Measurements from ENCODE around the gene SLC25A34. TPM values are rescaled to one million over a fixed set of nuclear protein-coding genes. Genes with fewer than 3 reads are reported as not detected.

Gene SLC25A34
- total and polyA plus RNA-seq, 2 of the 13 experiments (the other 11 are each of a cell fraction or from before 2014, with no cell fraction given): 0.13 to 0.18 TPM

DNA sequence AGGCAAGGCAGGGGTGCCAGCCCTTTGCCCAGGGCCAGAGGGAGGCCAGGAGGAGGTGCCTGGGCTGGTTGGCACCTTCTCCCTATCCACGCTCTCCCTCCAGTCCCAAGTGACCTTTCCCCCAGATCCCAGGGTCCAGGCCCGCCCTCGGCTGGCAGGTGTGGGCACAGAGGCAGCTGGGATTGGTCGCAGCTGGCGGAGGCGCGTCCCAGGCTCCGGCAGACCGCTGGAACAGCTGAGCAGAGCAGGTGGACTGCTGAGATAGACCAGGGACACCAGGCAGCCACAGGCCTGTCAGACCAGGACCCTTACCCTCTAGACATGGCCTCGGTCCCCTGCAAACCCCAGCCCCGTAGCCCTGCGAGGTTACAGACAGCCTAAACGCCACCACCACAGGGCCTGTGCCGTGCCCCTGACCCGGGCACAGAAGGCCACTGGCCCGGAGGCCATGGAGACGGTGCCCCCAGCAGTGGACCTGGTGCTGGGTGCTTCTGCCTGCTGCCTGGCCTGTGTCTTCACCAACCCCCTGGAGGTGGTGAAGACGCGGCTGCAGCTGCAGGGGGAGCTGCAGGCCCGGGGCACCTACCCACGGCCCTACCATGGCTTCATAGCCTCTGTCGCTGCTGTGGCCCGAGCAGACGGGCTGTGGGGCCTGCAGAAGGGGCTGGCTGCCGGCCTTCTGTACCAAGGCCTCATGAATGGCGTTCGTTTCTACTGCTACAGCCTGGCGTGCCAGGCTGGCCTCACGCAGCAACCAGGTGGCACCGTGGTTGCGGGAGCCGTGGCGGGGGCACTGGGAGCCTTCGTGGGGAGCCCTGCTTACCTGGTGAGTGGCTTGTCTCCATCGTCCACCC, at the start of gene SLC25A34 (continued):
- TF ChIP-seq GTF3A (CRISPR knock-in tag; conservative IDR thresholded peaks at IDR 0.05) (no peak), ARNT (IDR thresholded peaks at IDR 0.05) (no peak), ZNF644 (CRISPR knock-in tag; IDR thresholded peaks at IDR 0.05; ENCODE audit: low read depth) (no peak), ZKSCAN5 (CRISPR knock-in tag; IDR thresholded peaks at IDR 0.05) (no peak), ZNF350 (CRISPR knock-in tag; IDR thresholded peaks at IDR 0.05; ENCODE audit: borderline replicate concordance, low read depth) (0 out of 2 replicates have a peak, but pooled peaks have one; percentile 53), ZNF556 (CRISPR knock-in tag; IDR thresholded peaks at IDR 0.05; ENCODE audit: borderline replicate concordance) (no peak), ZNF251 (CRISPR knock-in tag; IDR thresholded peaks at IDR 0.05) (no peak), FOXO1 (CRISPR knock-in tag; IDR thresholded peaks at IDR 0.05) (peak; percentile 19; the same call in 1 of the 2 replicates), THYN1 (CRISPR knock-in tag; IDR thresholded peaks at IDR 0.05; ENCODE audit: borderline replicate concordance, low read depth) (no peak), HES4 (CRISPR knock-in tag; IDR thresholded peaks at IDR 0.05; ENCODE audit: borderline replicate concordance) (no peak), RARA (CRISPR knock-in tag; IDR thresholded peaks at IDR 0.05) (no peak), ZNF549 (CRISPR knock-in tag; IDR thresholded peaks at IDR 0.05) (no peak), NFKB2 (CRISPR knock-in tag; IDR thresholded peaks at IDR 0.05; ENCODE audit: borderline replicate concordance) (no peak), SKI (IDR thresholded peaks at IDR 0.05; ENCODE audit: partially characterized antibody) (no peak), TEAD3 (CRISPR knock-in tag; optimal IDR thresholded peaks at IDR 0.05; ENCODE audit: borderline replicate concordance) (peak; percentile 11), HNRNPLL (IDR thresholded peaks at IDR 0.05; ENCODE audit: low read depth, low read length, poor library complexity, severe bottlenecking) (peak; percentile 25), ZBTB20 (CRISPR knock-in tag; IDR thresholded peaks at IDR 0.05; ENCODE audit: borderline replicate concordance, low read depth) (no peak), MAFF (IDR thresholded peaks at IDR 0.05; ENCODE audit: low read depth, low read length) (no peak), ZNF329 (CRISPR knock-in tag; IDR thresholded peaks at IDR 0.05; ENCODE audit: low read depth) (no peak)
- TF ChIP-seq, protein P1, sequence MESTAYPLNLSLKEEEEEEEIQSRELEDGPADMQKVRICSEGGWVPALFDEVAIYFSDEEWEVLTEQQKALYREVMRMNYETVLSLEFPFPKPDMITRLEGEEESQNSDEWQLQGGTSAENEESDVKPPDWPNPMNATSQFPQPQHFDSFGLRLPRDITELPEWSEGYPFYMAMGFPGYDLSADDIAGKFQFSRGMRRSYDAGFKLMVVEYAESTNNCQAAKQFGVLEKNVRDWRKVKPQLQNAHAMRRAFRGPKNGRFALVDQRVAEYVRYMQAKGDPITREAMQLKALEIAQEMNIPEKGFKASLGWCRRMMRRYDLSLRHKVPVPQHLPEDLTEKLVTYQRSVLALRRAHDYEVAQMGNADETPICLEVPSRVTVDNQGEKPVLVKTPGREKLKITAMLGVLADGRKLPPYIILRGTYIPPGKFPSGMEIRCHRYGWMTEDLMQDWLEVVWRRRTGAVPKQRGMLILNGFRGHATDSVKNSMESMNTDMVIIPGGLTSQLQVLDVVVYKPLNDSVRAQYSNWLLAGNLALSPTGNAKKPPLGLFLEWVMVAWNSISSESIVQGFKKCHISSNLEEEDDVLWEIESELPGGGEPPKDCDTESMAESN (CRISPR knock-in tag; conservative IDR thresholded peaks at IDR 0.05): no peak
- TF ChIP-seq, protein P2, sequence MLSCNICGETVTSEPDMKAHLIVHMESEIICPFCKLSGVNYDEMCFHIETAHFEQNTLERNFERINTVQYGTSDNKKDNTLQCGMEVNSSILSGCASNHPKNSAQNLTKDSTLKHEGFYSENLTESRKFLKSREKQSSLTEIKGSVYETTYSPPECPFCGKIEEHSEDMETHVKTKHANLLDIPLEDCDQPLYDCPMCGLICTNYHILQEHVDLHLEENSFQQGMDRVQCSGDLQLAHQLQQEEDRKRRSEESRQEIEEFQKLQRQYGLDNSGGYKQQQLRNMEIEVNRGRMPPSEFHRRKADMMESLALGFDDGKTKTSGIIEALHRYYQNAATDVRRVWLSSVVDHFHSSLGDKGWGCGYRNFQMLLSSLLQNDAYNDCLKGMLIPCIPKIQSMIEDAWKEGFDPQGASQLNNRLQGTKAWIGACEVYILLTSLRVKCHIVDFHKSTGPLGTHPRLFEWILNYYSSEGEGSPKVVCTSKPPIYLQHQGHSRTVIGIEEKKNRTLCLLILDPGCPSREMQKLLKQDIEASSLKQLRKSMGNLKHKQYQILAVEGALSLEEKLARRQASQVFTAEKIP (CRISPR knock-in tag; IDR thresholded peaks at IDR 0.05; ENCODE audit: borderline replicate concordance): no peak
- TF ChIP-seq, protein P3, sequence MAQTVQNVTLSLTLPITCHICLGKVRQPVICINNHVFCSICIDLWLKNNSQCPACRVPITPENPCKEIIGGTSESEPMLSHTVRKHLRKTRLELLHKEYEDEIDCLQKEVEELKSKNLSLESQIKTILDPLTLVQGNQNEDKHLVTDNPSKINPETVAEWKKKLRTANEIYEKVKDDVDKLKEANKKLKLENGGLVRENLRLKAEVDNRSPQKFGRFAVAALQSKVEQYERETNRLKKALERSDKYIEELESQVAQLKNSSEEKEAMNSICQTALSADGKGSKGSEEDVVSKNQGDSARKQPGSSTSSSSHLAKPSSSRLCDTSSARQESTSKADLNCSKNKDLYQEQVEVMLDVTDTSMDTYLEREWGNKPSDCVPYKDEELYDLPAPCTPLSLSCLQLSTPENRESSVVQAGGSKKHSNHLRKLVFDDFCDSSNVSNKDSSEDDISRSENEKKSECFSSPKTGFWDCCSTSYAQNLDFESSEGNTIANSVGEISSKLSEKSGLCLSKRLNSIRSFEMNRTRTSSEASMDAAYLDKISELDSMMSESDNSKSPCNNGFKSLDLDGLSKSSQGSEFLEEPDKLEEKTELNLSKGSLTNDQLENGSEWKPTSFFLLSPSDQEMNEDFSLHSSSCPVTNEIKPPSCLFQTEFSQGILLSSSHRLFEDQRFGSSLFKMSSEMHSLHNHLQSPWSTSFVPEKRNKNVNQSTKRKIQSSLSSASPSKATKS (CRISPR knock-in tag; IDR thresholded peaks at IDR 0.05): no peak
- TF ChIP-seq, protein P4, sequence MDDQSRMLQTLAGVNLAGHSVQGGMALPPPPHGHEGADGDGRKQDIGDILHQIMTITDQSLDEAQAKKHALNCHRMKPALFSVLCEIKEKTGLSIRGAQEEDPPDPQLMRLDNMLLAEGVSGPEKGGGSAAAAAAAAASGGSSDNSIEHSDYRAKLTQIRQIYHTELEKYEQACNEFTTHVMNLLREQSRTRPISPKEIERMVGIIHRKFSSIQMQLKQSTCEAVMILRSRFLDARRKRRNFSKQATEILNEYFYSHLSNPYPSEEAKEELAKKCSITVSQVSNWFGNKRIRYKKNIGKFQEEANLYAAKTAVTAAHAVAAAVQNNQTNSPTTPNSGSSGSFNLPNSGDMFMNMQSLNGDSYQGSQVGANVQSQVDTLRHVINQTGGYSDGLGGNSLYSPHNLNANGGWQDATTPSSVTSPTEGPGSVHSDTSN (CRISPR knock-in tag; IDR thresholded peaks at IDR 0.05; ENCODE audit: borderline replicate concordance): no peak
